Measurements from ENCODE around the gene SVIP. TPM values are rescaled to one million over a fixed set of nuclear protein-coding genes. Genes with fewer than 3 reads are reported as not detected.

The SVIP gene
- total RNA-seq, 1 donor from 2014 or later: 25.7 TPM

DNA sequence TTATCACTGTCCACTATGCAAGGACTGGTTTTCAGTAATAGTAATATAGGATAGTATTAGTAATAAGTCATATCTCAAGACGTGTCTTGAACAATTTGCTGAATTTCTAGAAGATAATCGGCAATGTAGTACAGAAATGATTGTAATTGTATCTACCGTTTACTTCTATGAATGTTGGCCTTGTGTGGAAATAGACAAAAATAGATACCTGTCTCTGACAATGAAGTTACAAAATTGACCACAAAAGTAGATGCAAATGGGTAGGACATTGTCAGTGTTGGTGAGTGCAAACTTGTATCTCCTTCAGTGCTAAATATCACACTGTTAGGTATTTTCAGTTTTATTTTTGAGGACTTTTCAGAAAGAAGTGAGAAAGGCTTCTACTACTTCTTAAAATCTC is 43.1 kb downstream of the SVIP start:
- no peaks in the 10 kb centered on the region for H3K9me3 Mint-ChIP-seq (ENCODE audit: low read depth)
- H3K4me1 Mint-ChIP-seq (ENCODE audit: low read depth): no peaks in the 10 kb centered on the region
- H3K27me3 Mint-ChIP-seq: no peaks in the 10 kb centered on the region
- DNase-seq (ENCODE audit: low spot score, unreplicated experiment): no peak
- TF ChIP-seq, protein P1, sequence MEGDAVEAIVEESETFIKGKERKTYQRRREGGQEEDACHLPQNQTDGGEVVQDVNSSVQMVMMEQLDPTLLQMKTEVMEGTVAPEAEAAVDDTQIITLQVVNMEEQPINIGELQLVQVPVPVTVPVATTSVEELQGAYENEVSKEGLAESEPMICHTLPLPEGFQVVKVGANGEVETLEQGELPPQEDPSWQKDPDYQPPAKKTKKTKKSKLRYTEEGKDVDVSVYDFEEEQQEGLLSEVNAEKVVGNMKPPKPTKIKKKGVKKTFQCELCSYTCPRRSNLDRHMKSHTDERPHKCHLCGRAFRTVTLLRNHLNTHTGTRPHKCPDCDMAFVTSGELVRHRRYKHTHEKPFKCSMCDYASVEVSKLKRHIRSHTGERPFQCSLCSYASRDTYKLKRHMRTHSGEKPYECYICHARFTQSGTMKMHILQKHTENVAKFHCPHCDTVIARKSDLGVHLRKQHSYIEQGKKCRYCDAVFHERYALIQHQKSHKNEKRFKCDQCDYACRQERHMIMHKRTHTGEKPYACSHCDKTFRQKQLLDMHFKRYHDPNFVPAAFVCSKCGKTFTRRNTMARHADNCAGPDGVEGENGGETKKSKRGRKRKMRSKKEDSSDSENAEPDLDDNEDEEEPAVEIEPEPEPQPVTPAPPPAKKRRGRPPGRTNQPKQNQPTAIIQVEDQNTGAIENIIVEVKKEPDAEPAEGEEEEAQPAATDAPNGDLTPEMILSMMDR (IDR thresholded peaks at IDR 0.05; ENCODE audit: unreplicated experiment): no peak
- H3K4me3 Mint-ChIP-seq (ENCODE audit: low read depth): no peak overlapping the region
- no peaks in the 10 kb centered on the region for H3K36me3 Mint-ChIP-seq (ENCODE audit: insufficient read depth)
- no peak overlapping the region for H3K27ac Mint-ChIP-seq

DNA sequence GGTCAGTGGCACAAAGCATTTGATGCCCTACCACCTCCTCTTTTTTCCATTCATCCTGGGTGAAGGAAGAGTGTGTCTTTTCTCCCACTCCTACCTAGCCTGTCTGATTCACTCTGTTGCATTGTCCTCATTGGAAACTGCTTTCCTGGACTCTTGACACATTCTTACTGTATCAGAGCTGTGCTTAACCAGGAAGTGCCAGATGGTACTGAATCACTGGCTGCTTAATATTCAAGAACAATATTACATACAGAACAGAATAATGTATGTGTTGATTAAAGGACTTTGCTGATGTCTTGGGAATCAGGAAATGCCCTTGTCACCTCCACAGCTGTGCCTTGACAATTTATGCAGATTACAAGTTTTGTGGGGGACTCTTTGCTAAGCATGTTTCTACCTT is 44.4 kb downstream of the SVIP start:
- no peak for DNase-seq (ENCODE audit: low spot score, unreplicated experiment)
- Mint-ChIP-seq H3K9me3 (ENCODE audit: low read depth) (no peaks in the 10 kb centered on the region), H3K4me3 (ENCODE audit: low read depth) (no peak overlapping the region), H3K36me3 (ENCODE audit: insufficient read depth) (no peaks in the 10 kb centered on the region), H3K27ac (no peak overlapping the region), H3K27me3 (no peaks in the 10 kb centered on the region), H3K4me1 (ENCODE audit: low read depth) (no peaks in the 10 kb centered on the region)
- TF ChIP-seq, protein P1 (IDR thresholded peaks at IDR 0.05; ENCODE audit: unreplicated experiment): no peak

DNA sequence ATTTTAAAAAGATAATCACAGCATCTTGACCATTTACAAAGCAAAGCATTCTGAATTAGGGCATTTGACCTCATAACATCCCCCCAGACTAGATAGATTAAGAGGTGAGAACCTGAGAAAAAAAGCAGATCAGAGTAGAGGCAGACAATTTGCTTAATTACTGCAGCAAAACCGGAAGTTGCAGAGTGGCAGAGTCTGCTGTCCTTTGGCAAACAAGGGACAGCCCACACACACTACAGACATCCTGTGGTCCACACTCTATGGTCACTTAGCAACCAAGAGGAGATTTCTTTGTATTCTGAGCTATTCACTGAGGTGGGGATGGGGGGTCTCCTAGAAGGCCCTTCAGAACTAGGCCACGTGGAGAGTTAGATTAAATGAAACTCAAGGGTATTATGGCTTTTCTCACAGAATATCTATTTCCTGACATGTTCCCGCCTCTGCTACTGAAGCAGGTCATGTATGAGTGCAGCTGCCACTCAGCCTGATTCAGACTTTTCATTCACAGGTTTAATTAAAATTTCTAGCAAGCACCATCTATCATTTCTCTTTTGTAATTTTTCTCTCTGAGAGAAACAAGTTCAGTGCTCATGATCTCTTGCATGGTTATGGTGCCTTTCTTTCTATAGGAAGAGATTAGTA is 48.5 kb downstream of the SVIP start:
- DNase-seq (ENCODE audit: low spot score, unreplicated experiment): no peak
- TF ChIP-seq, protein P1 (IDR thresholded peaks at IDR 0.05; ENCODE audit: unreplicated experiment): no peak
- H3K36me3 Mint-ChIP-seq (ENCODE audit: insufficient read depth): no peaks in the 10 kb centered on the region
- H3K4me1 Mint-ChIP-seq (ENCODE audit: low read depth): no peaks in the 10 kb centered on the region
- no peaks in the 10 kb centered on the region for H3K9me3 Mint-ChIP-seq (ENCODE audit: low read depth)
- H3K4me3 Mint-ChIP-seq (ENCODE audit: low read depth): no peak overlapping the region
- no peak overlapping the region for H3K27ac Mint-ChIP-seq
- H3K27me3 Mint-ChIP-seq: no peaks in the 10 kb centered on the region

DNA sequence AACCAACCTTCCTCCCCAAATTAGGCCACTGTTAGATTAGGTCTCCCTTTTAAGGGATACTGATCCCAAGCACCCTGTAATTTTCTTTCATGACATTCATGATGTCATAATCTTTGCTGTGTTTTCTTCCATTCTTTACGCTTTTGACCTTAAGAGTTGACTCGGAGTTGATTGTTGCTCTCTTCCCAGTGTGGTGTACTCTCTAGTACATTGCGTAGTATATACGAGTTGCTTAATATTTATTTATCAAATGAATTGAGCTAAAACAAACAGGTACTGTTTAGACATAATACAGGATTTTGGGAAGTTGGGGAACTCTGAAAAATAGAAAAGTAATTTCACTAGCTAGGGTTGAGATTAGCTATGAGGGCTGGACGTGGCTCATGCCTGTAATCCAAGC is 49.8 kb downstream of the SVIP start:
- H3K9me3 Mint-ChIP-seq (ENCODE audit: low read depth): no peaks in the 10 kb centered on the region
- H3K27ac Mint-ChIP-seq: no peak overlapping the region
- H3K27me3 Mint-ChIP-seq: no peaks in the 10 kb centered on the region
- H3K4me1 Mint-ChIP-seq (ENCODE audit: low read depth): no peaks in the 10 kb centered on the region
- no peak overlapping the region for H3K4me3 Mint-ChIP-seq (ENCODE audit: low read depth)
- TF ChIP-seq, protein P1 (IDR thresholded peaks at IDR 0.05; ENCODE audit: unreplicated experiment): no peak
- no peak for DNase-seq (ENCODE audit: low spot score, unreplicated experiment)
- no peaks in the 10 kb centered on the region for H3K36me3 Mint-ChIP-seq (ENCODE audit: insufficient read depth)

DNA sequence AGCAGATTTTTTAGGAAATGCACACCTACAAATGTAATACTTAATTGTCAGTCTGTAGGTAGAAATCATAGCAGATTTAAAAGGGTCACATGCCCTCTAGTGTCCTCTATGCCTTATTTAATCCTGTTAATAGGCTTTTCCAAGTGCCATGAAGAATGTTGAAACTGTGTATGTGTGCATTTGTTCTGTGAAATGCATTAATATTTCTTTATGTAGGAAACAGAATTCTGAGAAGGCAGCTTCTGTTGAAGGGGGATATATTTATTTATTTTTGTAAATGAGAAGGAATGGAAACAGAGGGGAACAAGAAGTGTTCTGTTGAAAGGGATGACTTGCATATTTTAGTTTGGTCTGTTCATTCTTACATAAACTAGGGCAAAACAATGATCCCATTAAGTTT is 51.0 kb downstream of the SVIP start:
- Mint-ChIP-seq H3K27ac (no peak overlapping the region), H3K4me1 (ENCODE audit: low read depth) (no peaks in the 10 kb centered on the region), H3K9me3 (ENCODE audit: low read depth) (no peaks in the 10 kb centered on the region), H3K36me3 (ENCODE audit: insufficient read depth) (no peaks in the 10 kb centered on the region), H3K4me3 (ENCODE audit: low read depth) (no peak overlapping the region), H3K27me3 (no peaks in the 10 kb centered on the region)
- no peak for DNase-seq (ENCODE audit: low spot score, unreplicated experiment)
- TF ChIP-seq, protein P1 (IDR thresholded peaks at IDR 0.05; ENCODE audit: unreplicated experiment): peak; percentile 11

Measured in progenitor cell of endocrine pancreas (in vitro differentiated cells).